NCI-H748 treated with DMSO at 0.1 percent for 48 hours (cell line): ENCODE data around the gene DEUP1.
"Not testable (repeated sequence)": the region's sequence is repeated elsewhere in the genome, so short reads cannot be mapped to it uniquely, and the experiment has no call there.

Source experiments
- DNase-seq: peaks from one replicate; lab custom pipeline; 2025; lab: John Stamatoyannopoulos, UW

The DEUP1 gene

GRCh38 chr11:93330446-93330984, at the start of gene DEUP1:
Gene DEUP1, plus strand, starts transcription at chr11:93330742. Its CDS starts 1,518 bp downstream, at chr11:93332260.
- DNase-seq = peak; percentile 31

GRCh38 chr11:93285430-93285829, 45.1 kb upstream of the DEUP1 start:
- no peak for DNase-seq

- no peak for DNase-seq
Observed at GRCh38 chr11:93287434-93287833, 43.1 kb upstream of the DEUP1 start.

- no peak for DNase-seq
Observed at GRCh38 chr11:93288079-93288478, 42.5 kb upstream of the DEUP1 start.

GRCh38 chr11:93288767-93289166, 41.8 kb upstream of the DEUP1 start:
- no peak for DNase-seq

GRCh38 chr11:93289782-93290463, 40.6 kb upstream of the DEUP1 start:
- DNase-seq = no peak

GRCh38 chr11:93291110-93291509, 39.4 kb upstream of the DEUP1 start:
- no peak for DNase-seq

- no peak for DNase-seq
Observed at GRCh38 chr11:93291898-93292297, 38.6 kb upstream of the DEUP1 start.

GRCh38 chr11:93295921-93296575, 34.5 kb upstream of the DEUP1 start:
- no peak for DNase-seq

- DNase-seq = no peak
Observed at GRCh38 chr11:93303689-93304088, 26.9 kb upstream of the DEUP1 start.

- not testable (repeated sequence) for DNase-seq
Observed at GRCh38 chr11:93314399-93314798, 16.1 kb upstream of the DEUP1 start.

- no peak for DNase-seq
Observed at GRCh38 chr11:93319224-93319839, 11.2 kb upstream of the DEUP1 start.

- no peak for DNase-seq
Observed at GRCh38 chr11:93320230-93320629, 10.3 kb upstream of the DEUP1 start.

GRCh38 chr11:93322207-93322606, 8.3 kb upstream of the DEUP1 start:
- no peak for DNase-seq

GRCh38 chr11:93323747-93324146, 6.8 kb upstream of the DEUP1 start:
- DNase-seq = no peak

- peak; percentile 4 for DNase-seq
Observed at GRCh38 chr11:93324500-93324899, 6.0 kb upstream of the DEUP1 start.

- DNase-seq = no peak
Observed at GRCh38 chr11:93326681-93327080, 3.9 kb upstream of the DEUP1 start.

- peak; percentile 31 for DNase-seq
Observed at GRCh38 chr11:93329936-93330445, 551 bp upstream of the DEUP1 start.

- DNase-seq = no peak
Observed at GRCh38 chr11:93340223-93340622, 9.7 kb downstream of the DEUP1 start.

- DNase-seq = no peak
Observed at GRCh38 chr11:93344855-93345333, 14.4 kb downstream of the DEUP1 start.

- DNase-seq = no peak
Observed at GRCh38 chr11:93348930-93349329, 18.4 kb downstream of the DEUP1 start.

GRCh38 chr11:93350835-93351234, 20.3 kb downstream of the DEUP1 start:
- no peak for DNase-seq

GRCh38 chr11:93359396-93359795, 28.9 kb downstream of the DEUP1 start:
- DNase-seq = no peak
